NT2/D1 (cell line): Measurements from ENCODE around the gene GNG13.
A peak's percentile ranks its signal among the peaks of the same experiment; 100 is the strongest.

ENCODE experiments used
- DNase-seq: peaks from one replicate; pipeline ENCODE4 v3.0.0-alpha.2; 2011; ENCODE audit warnings: low read depth, low spot score
- H3K27me3 ChIP-seq: 2 replicates; pipeline ENCODE4 v1.6.0; 2011; ENCODE audit warnings: mild to moderate bottlenecking; ENCODE audit not compliant: insufficient read length, insufficient read depth
- H3K36me3 ChIP-seq: 2 replicates; pipeline ENCODE4 v1.6.1; 2011; ENCODE audit warnings: mild to moderate bottlenecking, low read length, mixed read lengths; ENCODE audit not compliant: insufficient read depth, insufficient read length
- H3K4me1 ChIP-seq: 2 replicates; pipeline ENCODE4 v1.5.1; 2011; ENCODE audit not compliant: insufficient read depth, insufficient read length
- H3K4me3 ChIP-seq: 2 replicates; pipeline ENCODE4 v1.5.1; 2011; ENCODE audit warnings: low read depth; ENCODE audit not compliant: insufficient read length
- H3K9ac ChIP-seq: 2 replicates; pipeline ENCODE4 v1.6.0; 2011; ENCODE audit warnings: low read depth; ENCODE audit not compliant: insufficient read length
- H3K9me3 ChIP-seq: 2 replicates; pipeline ENCODE4 v1.5.1; 2011; ENCODE audit warnings: mild to moderate bottlenecking, low read length; ENCODE audit not compliant: insufficient read depth
- SUZ12 ChIP-seq: IDR thresholded peaks from 2 replicates; pipeline ENCODE4 v1.6.1; 2011; ENCODE audit not compliant: insufficient read length, insufficient read depth; ENCODE audit errors: extremely low read depth
- YY1 ChIP-seq: IDR thresholded peaks from 2 replicates; pipeline ENCODE4 v1.6.1; 2011; ENCODE audit not compliant: insufficient read length, insufficient read depth
- ZNF274 ChIP-seq: IDR thresholded peaks from 2 replicates; pipeline ENCODE4 v1.6.1; 2011; ENCODE audit warnings: mild to moderate bottlenecking, low read depth, low read length

GNG13 gene, protein sequence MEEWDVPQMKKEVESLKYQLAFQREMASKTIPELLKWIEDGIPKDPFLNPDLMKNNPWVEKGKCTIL

GRCh38 chr16:799948-800833, at the start of gene GNG13:
TSS of gene GNG13 (minus strand) at chr16:800734. CDS start at chr16:799077, 1,657 bp downstream.
- Histone ChIP-seq H3K36me3 (peaks cover 30% of the 10 kb centered on the region), H3K9ac (peak within 1 kb of the TSS; percentile 79), H3K27me3 (peaks cover 49% of the 10 kb centered on the region), H3K4me1 (peaks cover 45% of the 10 kb centered on the region), H3K9me3 (no peaks in the 10 kb centered on the region), H3K4me3 (peak within 1 kb of the TSS; percentile 29)
- no peak for DNase-seq
- TF ChIP-seq YY1: no peak
- TF ChIP-seq ZNF274: no peak
- TF ChIP-seq SUZ12: no peak

DNA sequence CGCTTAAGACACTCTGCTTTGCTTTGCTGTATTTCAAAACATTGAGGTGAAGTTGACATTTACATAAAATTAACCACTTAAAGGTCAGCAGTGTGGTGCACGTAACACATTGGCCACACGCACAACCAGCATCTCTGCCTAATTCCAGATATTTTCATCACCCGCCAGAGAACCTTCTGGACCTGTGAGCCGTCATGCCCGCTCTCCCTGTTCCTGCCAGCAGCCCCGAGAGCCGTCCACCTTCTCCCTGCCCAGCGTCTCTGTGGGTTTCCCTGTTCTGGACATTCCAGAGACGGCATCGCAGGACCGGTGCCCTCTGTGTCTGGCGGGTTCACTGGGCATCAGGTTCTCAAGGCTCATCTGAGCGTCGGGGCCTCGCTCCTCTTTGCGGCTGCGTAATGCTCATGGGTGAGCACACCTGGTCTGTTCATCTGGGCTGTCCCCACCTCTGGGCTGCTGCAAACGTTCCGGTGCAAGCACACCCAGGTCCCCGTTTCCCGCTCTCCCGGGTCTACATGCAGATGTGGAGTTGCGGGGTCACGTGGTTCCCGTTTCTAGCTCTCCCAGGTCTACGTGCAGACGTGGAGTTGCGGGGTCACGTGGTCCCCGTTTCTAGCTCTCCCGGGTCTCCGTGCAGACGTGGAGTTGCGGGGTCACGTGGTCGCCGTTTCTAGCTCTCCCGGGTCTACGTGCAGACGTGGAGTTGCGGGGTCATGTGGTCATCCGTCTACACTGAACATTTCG, 48.1 kb upstream of the GNG13 start:
- no peak for DNase-seq
- Histone ChIP-seq H3K9ac (no peak overlapping the region), H3K4me1 (no peaks in the 10 kb centered on the region), H3K9me3 (peaks cover 18% of the 10 kb centered on the region; the same call in 1 of the 2 replicates), H3K27me3 (no peaks in the 10 kb centered on the region), H3K4me3 (no peak overlapping the region), H3K36me3 (no peaks in the 10 kb centered on the region)
- TF ChIP-seq SUZ12 (no peak), YY1 (no peak), ZNF274 (no peak)

- no peaks in the 10 kb centered on the region for H3K27me3 ChIP-seq
- no peak for DNase-seq
- H3K9me3 ChIP-seq: peaks cover 18% of the 10 kb centered on the region; the same call in 1 of the 2 replicates
- TF ChIP-seq ZNF274 (no peak), SUZ12 (no peak), YY1 (no peak)
- no peak overlapping the region for H3K9ac ChIP-seq
- no peak overlapping the region for H3K4me3 ChIP-seq
- no peaks in the 10 kb centered on the region for H3K36me3 ChIP-seq
- H3K4me1 ChIP-seq: peaks cover under 1% of the 10 kb centered on the region
Observed at GRCh38 chr16:847681-848445, 47.3 kb upstream of the GNG13 start.

GRCh38 chr16:847151-847550, 46.6 kb upstream of the GNG13 start:
- Histone ChIP-seq H3K36me3 (no peaks in the 10 kb centered on the region), H3K4me3 (no peak overlapping the region), H3K4me1 (peaks cover 7% of the 10 kb centered on the region), H3K9ac (no peak overlapping the region), H3K27me3 (no peaks in the 10 kb centered on the region), H3K9me3 (peaks cover 18% of the 10 kb centered on the region; the same call in 1 of the 2 replicates)
- no peak for DNase-seq
- TF ChIP-seq SUZ12 (no peak), ZNF274 (no peak), YY1 (no peak)

- H3K36me3 ChIP-seq: no peaks in the 10 kb centered on the region
- peaks cover 14% of the 10 kb centered on the region for H3K4me1 ChIP-seq
- peaks cover 6% of the 10 kb centered on the region; the same call in 1 of the 2 replicates for H3K9me3 ChIP-seq
- no peak for TF ChIP-seq SUZ12
- TF ChIP-seq YY1: no peak
- TF ChIP-seq ZNF274: no peak
- no peak overlapping the region for H3K9ac ChIP-seq
- DNase-seq: no peak
- no peaks in the 10 kb centered on the region for H3K27me3 ChIP-seq
- no peak overlapping the region for H3K4me3 ChIP-seq
Observed at GRCh38 chr16:845351-845745, 44.8 kb upstream of the GNG13 start.

GRCh38 chr16:844638-845350, 44.3 kb upstream of the GNG13 start:
- H3K9ac ChIP-seq: no peak overlapping the region
- H3K4me3 ChIP-seq: no peak overlapping the region
- H3K27me3 ChIP-seq: no peaks in the 10 kb centered on the region
- H3K9me3 ChIP-seq: 0 out of 2 replicates have a peak, but pooled peaks cover under 1% of the 10 kb centered on the region
- H3K4me1 ChIP-seq: peaks cover 19% of the 10 kb centered on the region
- no peak for TF ChIP-seq YY1
- TF ChIP-seq ZNF274: no peak
- TF ChIP-seq SUZ12: no peak
- DNase-seq: no peak
- no peaks in the 10 kb centered on the region for H3K36me3 ChIP-seq
